SK-N-MC (cell line): Measurements from ENCODE around the gene OSR1.

Experiments used
- DNase-seq: peaks from one replicate; pipeline ENCODE4 v3.0.0-alpha.2; 2011; ENCODE audit warnings: low read depth, low spot score
- H3K27ac ChIP-seq: fragments of 200-600 bp; sonication (generic); 2 replicates; pipeline ENCODE4 v1.5.1; 2016; ENCODE audit warnings: mixed run types
- H3K36me3 ChIP-seq: fragments of 200-600 bp; sonication (generic); 2 replicates; pipeline ENCODE4 v1.6.1; 2017; ENCODE audit warnings: antibody characterized with exemption, low read length, mixed read lengths; ENCODE audit not compliant: insufficient read depth
- H3K4me3 ChIP-seq: fragments of 200-600 bp; sonication (generic); 2 replicates; pipeline ENCODE4 v1.5.1; 2016
- H3K9ac ChIP-seq: fragments of 200-600 bp; sonication (generic); 2 replicates; pipeline ENCODE4 v1.8.0; 2017; ENCODE audit warnings: mixed run types, mixed read lengths; ENCODE audit not compliant: insufficient read length
- H3K9me3 ChIP-seq: fragments of 200-600 bp; sonication (generic); 2 replicates; pipeline ENCODE4 v1.6.1; 2017; ENCODE audit warnings: low read depth, mild to moderate bottlenecking, antibody characterized with exemption, low read length, moderate library complexity, mixed read lengths
- EZH2 ChIP-seq: fragments of 200-600 bp; sonication (generic); IDR thresholded peaks from one replicate; pipeline ENCODE4 v1.6.1; 2017; ENCODE audit warnings: antibody characterized with exemption
- FOXP2 ChIP-seq: optimal IDR thresholded peaks from 2 replicates; pipeline ENCODE3; 2011; ENCODE audit warnings: mild to moderate bottlenecking, moderate library complexity; ENCODE audit not compliant: insufficient read depth; ENCODE audit errors: extremely low read length, control extremely low read depth
- POLR2AphosphoS5 ChIP-seq: IDR thresholded peaks from 2 replicates; pipeline ENCODE4 v1.6.1; 2012; ENCODE audit warnings: mild to moderate bottlenecking, low read depth, low read length, borderline replicate concordance

The OSR1 gene

DNA sequence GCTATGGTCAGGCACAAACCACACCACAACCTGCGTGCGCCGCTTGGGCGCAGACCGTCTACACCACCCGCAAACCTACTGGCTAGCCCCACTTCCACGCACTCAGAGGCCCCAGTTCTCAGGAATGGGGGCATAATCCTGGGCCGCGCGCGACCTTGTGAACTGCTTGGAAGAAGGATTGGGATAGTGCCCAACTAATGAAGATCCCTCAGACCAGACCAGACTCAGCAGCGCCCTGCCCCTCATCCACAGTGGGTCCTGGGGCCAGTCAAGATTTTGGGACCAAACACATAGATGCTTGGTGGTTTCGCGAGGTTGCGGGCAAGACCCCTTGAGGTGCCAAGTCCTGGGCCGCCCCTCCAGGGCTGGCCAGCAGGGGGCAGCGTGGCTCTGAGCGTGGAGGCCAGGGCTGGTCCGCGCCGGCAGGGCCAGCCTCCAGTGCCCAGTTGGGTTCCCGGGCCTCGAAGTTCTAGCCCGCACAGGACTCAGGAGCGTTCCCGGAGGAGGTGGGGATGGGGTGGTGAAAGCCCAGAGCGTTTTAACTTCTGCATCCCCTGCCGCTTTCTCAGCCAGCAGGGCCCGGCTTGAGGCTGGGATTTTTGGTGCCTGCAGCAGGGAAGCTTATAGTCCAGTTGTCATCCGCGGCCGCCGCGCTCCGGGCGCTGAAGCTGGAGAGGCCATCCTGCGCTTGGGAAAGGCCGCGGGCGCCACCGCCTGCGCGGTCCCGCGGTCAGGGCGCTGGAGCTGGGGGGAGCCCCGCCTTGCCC lies 8.3 kb downstream of the OSR1 start:
- Histone ChIP-seq H3K27ac (no peak overlapping the region), H3K9me3 (no peaks in the 10 kb centered on the region), H3K4me3 (no peak overlapping the region), H3K9ac (no peak overlapping the region), H3K36me3 (no peaks in the 10 kb centered on the region)
- no peak for TF ChIP-seq POLR2AphosphoS5
- no peak for TF ChIP-seq EZH2
- no peak for TF ChIP-seq FOXP2
- DNase-seq = no peak

DNA sequence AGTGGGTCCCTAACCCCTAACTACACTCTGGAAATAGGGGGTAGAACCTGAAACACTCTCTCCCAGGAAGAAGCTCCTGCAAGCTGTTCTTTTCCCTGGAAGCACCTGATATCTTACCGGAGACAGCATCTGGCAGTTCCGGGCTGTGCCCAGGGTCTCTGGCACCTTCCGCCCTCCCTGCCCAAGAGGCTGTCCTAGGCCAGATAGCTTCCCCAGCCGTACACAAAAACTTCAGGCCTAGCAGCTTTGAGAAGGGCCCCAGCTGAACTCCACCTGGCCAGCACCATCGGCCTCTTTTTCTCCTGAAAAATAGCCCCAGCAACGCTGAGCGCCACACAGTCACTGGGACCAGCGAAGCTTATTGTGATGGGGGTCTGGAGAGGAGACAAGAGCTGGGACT lies 9.7 kb downstream of the OSR1 start:
- H3K4me3 ChIP-seq = peak overlapping the region; percentile 96; the same call in 1 of the 2 replicates
- no peak overlapping the region for H3K9ac ChIP-seq
- no peaks in the 10 kb centered on the region for H3K9me3 ChIP-seq
- TF ChIP-seq EZH2 (no peak), FOXP2 (no peak)
- no peak overlapping the region for H3K27ac ChIP-seq
- DNase-seq = no peak
- no peaks in the 10 kb centered on the region for H3K36me3 ChIP-seq

DNA sequence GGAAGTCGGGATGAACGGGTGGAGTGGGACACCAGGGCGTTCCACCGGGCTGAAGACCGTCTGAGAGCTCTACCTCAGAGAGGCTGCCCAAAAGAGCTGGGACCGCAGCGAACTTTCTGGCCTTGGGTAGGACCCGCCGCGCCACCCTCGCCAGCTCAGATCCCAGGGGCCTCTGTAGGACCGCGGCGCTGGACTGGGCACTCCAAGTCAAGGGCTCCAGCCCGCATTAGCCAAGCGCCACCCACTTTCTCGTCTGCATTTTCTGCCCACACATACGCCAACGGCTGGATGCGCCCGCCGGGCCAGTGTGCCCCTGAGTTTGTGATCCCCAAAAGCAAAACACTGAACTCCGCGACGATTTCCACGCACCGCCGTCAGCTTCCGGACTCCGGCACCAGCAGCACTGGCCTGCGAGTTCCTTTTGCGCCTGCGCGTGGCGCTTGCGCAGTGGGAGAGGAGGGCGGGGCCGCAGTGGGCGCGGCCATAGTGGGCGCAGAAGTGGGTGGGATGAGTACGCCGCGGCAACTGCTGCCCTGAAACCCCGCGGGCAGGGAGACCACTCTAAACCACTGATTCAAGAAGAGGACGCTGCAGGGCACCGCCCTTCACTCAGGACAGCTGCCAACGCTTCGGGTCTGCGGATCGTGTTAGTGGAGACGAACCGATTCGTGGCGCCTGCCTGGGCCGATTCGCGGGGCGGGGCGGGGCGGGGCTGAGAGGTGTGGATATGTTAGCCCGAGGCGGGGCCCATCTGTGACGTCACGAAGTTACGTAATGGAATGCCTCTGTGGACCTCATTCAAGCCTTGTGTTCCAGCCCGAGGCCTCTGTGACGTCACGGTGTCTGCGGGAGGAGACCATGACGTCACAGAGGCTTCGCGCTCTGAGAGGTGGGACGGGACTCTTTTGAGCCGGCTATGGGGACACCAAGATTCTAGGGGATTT lies 10.5 kb downstream of the OSR1 start:
- H3K9me3 ChIP-seq = no peaks in the 10 kb centered on the region
- peak; percentile 99 for TF ChIP-seq POLR2AphosphoS5
- TF ChIP-seq FOXP2 = no peak
- H3K27ac ChIP-seq = peak overlapping the region; percentile 42
- no peaks in the 10 kb centered on the region for H3K36me3 ChIP-seq
- H3K9ac ChIP-seq = peak overlapping the region; percentile 98
- DNase-seq = peak; percentile 72
- peak overlapping the region; percentile 96 for H3K4me3 ChIP-seq

DNA sequence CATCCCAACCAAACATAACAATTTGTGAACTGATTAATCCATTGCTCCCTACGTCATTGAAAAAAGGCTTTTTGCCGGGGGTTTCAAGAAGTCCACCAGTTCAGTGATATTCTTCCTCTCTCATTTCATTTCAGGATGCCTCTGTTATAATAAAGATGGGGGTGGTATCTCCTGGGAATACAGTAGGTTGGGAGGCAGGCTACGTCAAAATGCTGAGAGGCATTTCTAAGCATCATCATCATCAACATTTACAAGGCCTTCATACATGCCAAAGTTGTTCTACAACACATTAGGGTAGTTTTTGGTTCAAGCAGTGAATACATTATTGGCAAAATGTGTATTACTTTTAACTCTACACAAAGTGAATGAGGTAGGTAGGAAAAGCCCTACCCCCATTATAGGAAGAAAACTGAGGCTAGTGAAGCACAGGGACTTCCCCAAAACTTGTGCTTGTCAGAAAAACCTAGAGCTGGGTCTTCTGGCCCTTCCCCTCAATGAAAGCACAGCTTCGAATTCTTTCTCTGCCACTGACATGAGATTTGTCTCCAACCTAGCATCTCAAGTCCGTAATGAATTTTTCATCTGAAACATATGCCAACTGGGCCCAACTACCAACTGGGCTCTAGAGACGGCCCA lies 11.3 kb downstream of the OSR1 start:
- Histone ChIP-seq H3K9me3 (no peaks in the 10 kb centered on the region), H3K36me3 (no peaks in the 10 kb centered on the region), H3K4me3 (peak overlapping the region; percentile 96), H3K27ac (0 out of 2 replicates have a peak overlapping the region, but pooled peaks have one; percentile 42), H3K9ac (peak overlapping the region; percentile 98)
- TF ChIP-seq FOXP2 = no peak
- DNase-seq = no peak

DNA sequence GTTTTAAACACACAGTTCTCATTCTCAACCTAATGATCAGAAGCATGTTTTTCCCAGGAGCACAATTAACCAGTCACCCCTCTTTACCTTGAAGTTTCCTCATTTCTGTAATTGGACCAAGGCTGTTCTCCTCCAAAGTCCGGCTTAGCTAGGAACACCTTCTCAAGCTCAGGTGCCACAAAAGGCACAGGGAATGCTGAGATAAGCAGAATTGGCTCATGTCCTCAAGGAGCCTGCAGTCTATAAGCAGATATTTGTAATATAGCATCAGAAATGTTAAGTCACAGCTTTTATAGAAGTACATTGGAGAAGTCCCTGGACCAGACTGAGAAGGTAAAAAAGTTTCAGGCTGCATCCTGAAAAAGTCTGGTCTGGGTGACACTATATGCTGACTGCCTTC lies 20.7 kb downstream of the OSR1 start:
- H3K9me3 ChIP-seq = no peaks in the 10 kb centered on the region
- H3K4me3 ChIP-seq = no peak overlapping the region
- DNase-seq = no peak
- no peaks in the 10 kb centered on the region for H3K36me3 ChIP-seq
- no peak overlapping the region for H3K27ac ChIP-seq
- no peak overlapping the region for H3K9ac ChIP-seq
- TF ChIP-seq POLR2AphosphoS5 (no peak), FOXP2 (no peak), EZH2 (no peak)

DNA sequence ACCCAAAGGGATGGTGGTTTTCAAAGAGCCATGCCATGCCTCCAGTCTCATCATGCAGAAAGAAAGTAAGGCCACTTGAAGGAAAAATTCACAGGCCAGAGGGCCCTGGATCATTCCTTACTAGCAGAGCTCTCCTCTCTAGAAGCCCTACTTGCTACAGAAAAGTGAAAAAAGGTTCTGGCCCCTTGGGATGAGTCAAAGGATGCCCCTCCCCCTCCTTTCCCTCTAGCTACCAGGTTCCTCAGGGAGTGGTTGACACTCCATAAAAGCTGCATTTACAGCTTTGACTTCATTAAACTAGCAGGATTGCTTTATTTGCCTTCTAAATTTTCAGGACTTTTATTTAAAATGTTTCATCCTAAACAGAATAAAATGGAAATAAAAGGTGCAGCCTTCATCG lies 21.2 kb downstream of the OSR1 start:
- no peak overlapping the region for H3K4me3 ChIP-seq
- TF ChIP-seq EZH2 (no peak), FOXP2 (no peak), POLR2AphosphoS5 (no peak)
- no peak for DNase-seq
- H3K9ac ChIP-seq = no peak overlapping the region
- no peak overlapping the region for H3K27ac ChIP-seq
- no peaks in the 10 kb centered on the region for H3K9me3 ChIP-seq
- H3K36me3 ChIP-seq = no peaks in the 10 kb centered on the region

DNA sequence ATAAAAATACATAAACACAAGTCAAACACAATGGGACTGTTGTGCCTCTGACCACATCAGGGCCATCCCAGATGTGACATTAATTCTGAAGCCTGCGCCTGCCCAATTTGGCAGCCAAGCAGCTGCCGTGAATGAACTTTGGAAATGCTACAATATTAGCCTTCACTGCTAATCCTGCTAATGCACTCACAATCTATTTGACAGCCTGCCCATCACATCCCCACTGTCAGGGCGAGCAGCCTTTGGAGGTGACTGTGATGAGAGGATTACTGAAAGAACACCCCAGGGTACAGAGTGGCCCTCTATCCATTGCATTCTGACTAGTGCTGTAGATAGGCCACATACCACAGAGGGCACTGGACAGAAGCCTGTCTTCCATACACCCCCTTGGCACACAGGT lies 21.6 kb downstream of the OSR1 start:
- no peaks in the 10 kb centered on the region for H3K36me3 ChIP-seq
- H3K4me3 ChIP-seq = no peak overlapping the region
- DNase-seq = no peak

DNA sequence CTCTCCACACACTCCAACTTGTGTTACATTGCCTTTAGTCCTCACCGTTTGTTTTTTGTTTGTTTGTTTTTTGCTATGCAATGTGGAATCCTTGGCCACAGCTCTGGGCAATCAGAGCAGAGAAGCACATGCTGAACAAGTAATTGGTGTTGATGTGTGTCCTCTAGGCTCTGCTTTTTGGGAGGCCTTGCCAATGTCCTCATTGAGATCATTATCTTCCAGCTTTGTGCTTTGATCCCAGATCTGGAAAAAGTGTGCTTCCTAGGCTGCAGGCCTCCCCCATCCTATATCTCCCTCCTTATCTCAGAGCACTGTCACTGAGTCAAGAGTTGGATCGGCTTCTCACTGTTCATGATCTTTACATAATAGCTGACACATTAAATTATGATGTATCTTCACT lies 25.9 kb downstream of the OSR1 start:
- H3K9ac ChIP-seq = no peak overlapping the region
- no peaks in the 10 kb centered on the region for H3K9me3 ChIP-seq
- H3K27ac ChIP-seq = no peak overlapping the region
- DNase-seq = no peak
- H3K36me3 ChIP-seq = no peaks in the 10 kb centered on the region
- no peak overlapping the region for H3K4me3 ChIP-seq
- TF ChIP-seq POLR2AphosphoS5 = no peak
- TF ChIP-seq EZH2 = no peak
- no peak for TF ChIP-seq FOXP2

More for the DNA sequence above, 21.6 kb downstream of the OSR1 start:
- H3K9ac ChIP-seq = no peak overlapping the region
- no peak for TF ChIP-seq POLR2AphosphoS5
- TF ChIP-seq FOXP2 = no peak
- TF ChIP-seq EZH2 = no peak
- H3K9me3 ChIP-seq = no peaks in the 10 kb centered on the region
- H3K27ac ChIP-seq = no peak overlapping the region
